Endothelial cell of umbilical vein (primary cell): Measurements from ENCODE around the gene PLEKHA8. TPM values are rescaled to one million over a fixed set of nuclear protein-coding genes. Genes with fewer than 3 reads are reported as not detected.

Experiments
- BruUV-seq: library from RNA; stranded (reverse); fragments of 400-500 nt; replicated peaks from 2 replicates; lab custom pipeline; 2021; lab: Mats Ljungman, UMichigan
- CTCF ChIA-PET: fragments of 300-600, 350-600 bp; sonication (Branson Sonifier 250); formaldehyde crosslinking; loops from one replicate; lab custom pipeline; 2021; ENCODE audit warnings: antibody characterized with exemption, inconsistent platforms; lab: Charles Lee
- POLR2A ChIA-PET: fragments of 300-600, 350-600 bp; sonication (Branson Sonifier 250); formaldehyde crosslinking; loops from one replicate; lab custom pipeline; 2021; ENCODE audit warnings: antibody characterized with exemption, inconsistent platforms; lab: Charles Lee
- DNase-seq: peaks from one replicate; pipeline ENCODE4 v3.0.0-alpha.2; 2011; ENCODE audit warnings: low read depth, low spot score
- FAIRE-seq: peaks from 2 replicates; lab custom pipeline; 2011; peaks lifted over from hg19 to GRCh38; lab: Jason Lieb, UNC
- H2AFZ ChIP-seq: 2 replicates; pipeline ENCODE4 v1.6.0; 2012; ENCODE audit warnings: low read depth, low read length, control low read depth, inconsistent platforms
- H3K27ac ChIP-seq: 2 replicates; pipeline ENCODE4 v1.5.1; 2011; ENCODE audit warnings: low read depth, mild to moderate bottlenecking, control low read depth, low read length, moderate library complexity; ENCODE audit not compliant: insufficient read depth
- H3K27me3 ChIP-seq, 2 experiments: 2 replicates each; pipeline versions ENCODE4 v1.6.0 to v1.6.1; 2011; ENCODE audit warnings: low read length in 2 of 2, mixed read lengths in 1 of 2; ENCODE audit not compliant: control insufficient read depth in 2 of 2, insufficient read depth in 2 of 2
- H3K36me3 ChIP-seq, 2 experiments: 2 replicates in 1 of 2; 3 replicates in 1 of 2; pipeline ENCODE4 v1.5.1; 2011; ENCODE audit warnings: low read length in 2 of 2, mild to moderate bottlenecking in 1 of 2, moderate library complexity in 1 of 2; ENCODE audit not compliant: control insufficient read depth in 2 of 2, insufficient read depth in 2 of 2; ENCODE audit errors: extremely low read depth in 1 of 2
- H3K4me1 ChIP-seq: 3 replicates; pipeline ENCODE4 v1.5.1; 2011; ENCODE audit warnings: mild to moderate bottlenecking, low read length; ENCODE audit not compliant: control insufficient read depth, insufficient read depth; ENCODE audit errors: extremely low read depth
- H3K4me2 ChIP-seq: 2 replicates; pipeline ENCODE4 v1.6.1; 2011; ENCODE audit warnings: low read length, control low read depth, mixed read lengths; ENCODE audit not compliant: insufficient read depth
- H3K4me3 ChIP-seq, 3 experiments: fragments of 200-600 bp in 1 of 3; sonication (generic), shearing (Covaris generic) in 1 of 3; replicated peaks in 1 of 3; 2 replicates each; pipeline ENCODE4 v1.5.1; 2011 to 2016; ENCODE audit warnings: control low read depth in 3 of 3, low read length in 3 of 3, mild to moderate bottlenecking in 2 of 3, inconsistent platforms in 1 of 3, low read depth in 1 of 3, moderate library complexity in 1 of 3; ENCODE audit not compliant: insufficient read depth in 1 of 3
- H3K79me2 ChIP-seq: 2 replicates; pipeline ENCODE4 v1.6.0; 2012; ENCODE audit warnings: low read length, inconsistent platforms; ENCODE audit not compliant: control insufficient read depth, insufficient read depth
- H3K9ac ChIP-seq: replicated peaks from 2 replicates; pipeline ENCODE3; 2011; ENCODE audit warnings: low read length, control low read depth; ENCODE audit not compliant: insufficient read depth; ENCODE audit errors: extremely low read depth
- H3K9me1 ChIP-seq: replicated peaks from 3 replicates; pipeline ENCODE4 v1.6.0; 2011; ENCODE audit warnings: mild to moderate bottlenecking, low read length; ENCODE audit not compliant: control insufficient read depth, insufficient read depth; ENCODE audit errors: extremely low read depth
- H3K9me3 ChIP-seq: replicated peaks from 2 replicates; pipeline ENCODE4 v1.5.1; 2012; ENCODE audit warnings: low read length, inconsistent platforms; ENCODE audit not compliant: control insufficient read depth, insufficient read depth
- H4K20me1 ChIP-seq: replicated peaks from 2 replicates; pipeline ENCODE3; 2011; ENCODE audit warnings: mild to moderate bottlenecking, low read length; ENCODE audit not compliant: control insufficient read depth, insufficient read depth; ENCODE audit errors: extremely low read depth
- CTCF ChIP-seq, 2 donors: IDR thresholded peaks; 1 replicate in 1 of 2; 2 replicates in 1 of 2; pipeline ENCODE4 v1.5.1; 2011; ENCODE audit warnings: low read length in 2 of 2, mild to moderate bottlenecking in 2 of 2, moderate library complexity in 2 of 2, control low read depth in 1 of 2, inconsistent platforms in 1 of 2, low read depth in 1 of 2; ENCODE audit not compliant: insufficient read depth in 1 of 2; ENCODE audit errors: extremely low read depth in 1 of 2
- EZH2 ChIP-seq: IDR thresholded peaks from 2 replicates; pipeline ENCODE4 v1.6.1; 2012; ENCODE audit warnings: borderline replicate concordance, low read depth, mild to moderate bottlenecking, moderate library complexity, low read length, inconsistent platforms; ENCODE audit not compliant: severe bottlenecking
- FOS ChIP-seq: IDR thresholded peaks from 2 replicates; pipeline ENCODE4 v1.6.1; 2011; ENCODE audit warnings: mild to moderate bottlenecking, low read length, moderate library complexity, borderline replicate concordance; ENCODE audit not compliant: insufficient read depth
- GATA2 ChIP-seq: IDR thresholded peaks from 2 replicates; pipeline ENCODE4 v1.7.0; 2011; ENCODE audit warnings: low read depth, mild to moderate bottlenecking, moderate library complexity, mixed read lengths, low read length; ENCODE audit not compliant: insufficient read length, insufficient read depth
- JUN ChIP-seq: IDR thresholded peaks from 2 replicates; pipeline ENCODE4 v1.6.1; 2011; ENCODE audit warnings: borderline replicate concordance, low read depth; ENCODE audit not compliant: insufficient read length, insufficient read depth
- MAX ChIP-seq: IDR thresholded peaks from 2 replicates; pipeline ENCODE4 v1.6.1; 2011; ENCODE audit not compliant: insufficient read depth, insufficient read length
- MYC ChIP-seq: IDR thresholded peaks from one replicate; pipeline ENCODE4 v1.6.1; 2011; ENCODE audit warnings: mild to moderate bottlenecking, low read depth, low read length
- POLR2A ChIP-seq: IDR thresholded peaks from 2 replicates; pipeline ENCODE4 v1.6.1; 2012; ENCODE audit warnings: low read depth, mild to moderate bottlenecking, control low read depth, low read length
- POLR2AphosphoS5 ChIP-seq: IDR thresholded peaks from 2 replicates; pipeline ENCODE4 v1.6.1; 2012; ENCODE audit warnings: low read depth, mild to moderate bottlenecking, control low read depth, low read length, moderate library complexity; ENCODE audit not compliant: insufficient read depth
- dilution Hi-C: fragments of 300-500 bp; cut with MboI; formaldehyde crosslinking; loops from one replicate; pipeline ENCODE4 v1.15.0; 2019; ENCODE audit warnings: low sequenced_read_pairs; ENCODE audit not compliant: extremely low pct_ligation_motif_present
- intact Hi-C: fragments of 100-400 bp; cut with micrococcal nuclease; formaldehyde crosslinking; loops from one replicate; pipeline ENCODE4 v1.10.0; 2022
- polyA plus RNA-seq, 4 experiments: library from polyadenylated mRNA; depleted of rRNA in 3 of 4; stranded (reverse) in 3 of 4; unstranded in 1 of 4; fragments of >200 nt; gene quantifications; 2 replicates each; pipeline versions ENCODE4 v1.2.1 to v1.2.3, GENCODE V29; 2011 to 2012; ENCODE audit warnings: missing spikeins in 1 of 4
- total RNA-seq: library from RNA; stranded (reverse); gene quantifications from 2 replicates; pipeline ENCODE4 v1.2.3, GENCODE V29; 2021

Gene PLEKHA8
- total and polyA plus RNA-seq, 2 donors (not counting 3 experiments of a cell fraction or from before 2014, with no cell fraction given): 4.5 to 19.8 TPM

- Histone ChIP-seq H3K36me3 (peaks cover 3 to 10% of the 10 kb centered on the region in 2 experiments), H3K79me2 (no peaks in the 10 kb centered on the region), H3K27ac (no peak overlapping the region), H3K9me3 (no peaks in the 10 kb centered on the region), H3K4me1 (no peaks in the 10 kb centered on the region), H3K4me2 (no peak overlapping the region), H3K9me1 (no peaks in the 10 kb centered on the region), H3K27me3 (no peaks in the 10 kb centered on the region), H3K9ac (no peak overlapping the region), H4K20me1 (no peaks in the 10 kb centered on the region), H2AFZ (no peak overlapping the region), H3K4me3 (no peak overlapping the region)
- FAIRE-seq: no peak
- POLR2A ChIA-PET: no interaction called here
- CTCF ChIA-PET: interaction anchor here (0.9 kb wide), 1 partner anchor 9 kb away, joined by 4 read pairs; no protein-coding TSS in a partner anchor
- no TSS peak for BruUV-seq
- intact Hi-C loops (loop anchor here (10.0 kb wide), 1 partner anchor 499 kb away; no protein-coding TSS in a partner anchor), dilution Hi-C loops (no loop called here)
- no peak for DNase-seq
- TF ChIP-seq POLR2AphosphoS5 (no peak), POLR2A (no peak), MAX (no peak), EZH2 (no peak), CTCF (IDR thresholded peaks at IDR 0.05; ENCODE audit: extremely low read depth in 1 of 2, insufficient read depth in 1 of 2, low read depth in 1 of 2, low read length in 2 of 2) (no peak), JUN (no peak), MYC (no peak), GATA2 (no peak), FOS (no peak)
These were observed 37.5 kb downstream of the PLEKHA8 start for GRCh38 chr7:30065746-30066145.
